GM12878 (cell line): ENCODE data around the gene NLRP7.

Experiments
- CBFB ChIP-seq: IDR thresholded peaks from 2 replicates; pipeline ENCODE4 v1.6.1; 2016; ENCODE audit warnings: antibody characterized with exemption, low read depth
- DPF2 ChIP-seq: fragments of 450-650 bp; IDR thresholded peaks from 2 replicates; pipeline ENCODE4 v1.6.1; 2017; ENCODE audit warnings: mild to moderate bottlenecking
- EP300 ChIP-seq, 2 experiments: fragments of 150-350 bp in 1 of 2; IDR thresholded peaks; 2 replicates each; pipeline ENCODE4 v1.6.1; 2011 to 2012; ENCODE audit warnings: low read depth in 2 of 2, low read length in 2 of 2, borderline replicate concordance in 1 of 2, improper control_type of control experiment in 1 of 2, inconsistent platforms in 1 of 2; ENCODE audit not compliant: control insufficient read depth in 1 of 2
- RUNX3 ChIP-seq: IDR thresholded peaks from 2 replicates; pipeline ENCODE4 v1.6.1; 2012; ENCODE audit warnings: low read length, inconsistent platforms
- TAF1 ChIP-seq: IDR thresholded peaks from 2 replicates; pipeline ENCODE4 v1.6.1; 2011; ENCODE audit warnings: mild to moderate bottlenecking, low read depth, low read length, borderline replicate concordance
- ZNF274 ChIP-seq: IDR thresholded peaks from one replicate; pipeline ENCODE4 v1.8.0; 2011; ENCODE audit not compliant: insufficient read length, insufficient read depth

DNA sequence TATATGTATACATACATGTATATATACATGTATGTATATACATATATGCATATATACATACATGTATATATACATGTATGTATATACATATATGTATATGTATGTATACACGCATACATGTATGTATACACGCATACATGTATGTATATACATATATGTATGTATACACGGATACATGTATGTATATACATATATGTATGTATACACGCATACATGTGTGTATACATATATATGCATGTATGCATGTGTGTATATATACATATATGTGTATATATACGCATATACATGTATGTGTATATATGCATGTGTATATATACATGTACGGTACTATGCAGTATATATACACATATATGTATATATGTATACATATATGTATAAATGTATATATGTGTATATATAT is 44.0 kb downstream of the NLRP7 start:
- TF ChIP-seq TAF1 (no peak), ZNF274 (no peak), RUNX3 (no peak), EP300 (IDR thresholded peaks at IDR 0.05; ENCODE audit: borderline replicate concordance in 1 of 2, control insufficient read depth in 1 of 2, low read depth in 2 of 2, low read length in 2 of 2) (no peak), DPF2 (no peak), CBFB (no peak)
